GM03348 (cell line): Measurements from ENCODE around the gene GSTM2.

ENCODE experiments used
- DNase-seq: peaks from one replicate; pipeline ENCODE4 v3.0.0; 2012; ENCODE audit warnings: low spot score

Gene GSTM2

DNA sequence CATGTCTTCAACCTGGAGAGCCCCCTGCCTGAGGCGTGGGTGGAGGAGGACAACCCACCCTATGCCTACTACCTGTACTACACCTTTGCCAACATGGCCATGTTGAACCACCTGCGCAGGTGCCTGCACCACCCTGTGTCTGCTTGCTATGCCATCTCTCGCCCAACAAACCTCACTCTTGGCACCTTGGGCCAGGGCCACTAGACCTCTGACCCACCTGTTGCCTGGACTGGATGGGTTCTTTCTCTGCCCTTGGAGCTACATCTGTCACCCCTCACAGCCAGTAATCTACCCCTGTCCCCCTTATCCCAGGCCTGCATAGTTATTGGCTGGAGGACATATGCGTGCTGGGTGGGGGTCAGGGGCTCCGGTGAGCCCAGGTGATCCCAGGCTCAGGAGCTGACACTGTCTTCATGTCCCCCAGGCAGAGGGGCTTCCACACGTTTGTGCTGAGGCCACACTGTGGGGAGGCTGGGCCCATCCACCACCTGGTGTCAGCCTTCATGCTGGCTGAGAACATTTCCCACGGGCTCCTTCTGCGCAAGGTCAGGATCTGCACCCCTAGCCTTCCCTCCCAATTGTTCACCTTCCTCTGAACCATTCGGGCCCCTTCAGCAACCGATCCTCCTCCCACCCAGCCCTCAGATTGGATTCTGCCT is 38.4 kb upstream of the GSTM2 start:
- DNase-seq = no peak

DNA sequence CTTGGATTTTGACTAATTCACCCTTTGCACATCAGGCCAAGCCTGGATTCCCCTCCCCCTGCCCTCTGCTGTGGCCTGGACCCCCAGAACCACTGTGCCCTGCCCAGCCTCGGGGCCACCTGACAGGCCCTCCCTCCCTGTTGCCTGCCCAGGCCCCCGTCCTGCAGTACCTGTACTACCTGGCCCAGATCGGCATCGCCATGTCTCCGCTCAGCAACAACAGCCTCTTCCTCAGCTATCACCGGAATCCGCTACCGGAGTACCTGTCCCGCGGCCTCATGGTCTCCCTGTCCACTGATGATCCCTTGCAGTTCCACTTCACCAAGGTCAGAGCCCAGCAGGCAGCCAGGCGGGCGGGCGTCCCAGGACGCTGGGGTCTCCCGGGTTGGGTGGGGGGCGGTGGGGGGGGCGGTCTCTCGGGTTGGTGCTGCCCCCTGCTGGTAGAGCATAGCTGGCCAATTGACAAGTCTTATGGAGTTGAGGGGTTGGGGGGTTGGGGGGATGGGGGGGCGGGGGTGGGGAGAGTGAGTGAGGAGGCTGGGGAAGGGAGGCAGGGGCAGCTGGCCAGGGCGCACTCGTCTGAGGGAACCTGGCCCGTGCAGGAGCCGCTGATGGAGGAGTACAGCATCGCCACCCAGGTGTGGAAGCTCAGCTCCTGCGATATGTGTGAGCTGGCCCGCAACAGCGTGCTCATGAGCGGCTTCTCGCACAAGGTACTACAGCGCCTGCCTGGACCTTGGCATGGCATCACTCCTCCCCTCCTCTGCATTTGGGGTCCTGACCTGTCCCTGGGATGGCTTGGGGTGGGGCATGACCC is 37.6 kb upstream of the GSTM2 start:
- DNase-seq = peak; percentile 42

DNA sequence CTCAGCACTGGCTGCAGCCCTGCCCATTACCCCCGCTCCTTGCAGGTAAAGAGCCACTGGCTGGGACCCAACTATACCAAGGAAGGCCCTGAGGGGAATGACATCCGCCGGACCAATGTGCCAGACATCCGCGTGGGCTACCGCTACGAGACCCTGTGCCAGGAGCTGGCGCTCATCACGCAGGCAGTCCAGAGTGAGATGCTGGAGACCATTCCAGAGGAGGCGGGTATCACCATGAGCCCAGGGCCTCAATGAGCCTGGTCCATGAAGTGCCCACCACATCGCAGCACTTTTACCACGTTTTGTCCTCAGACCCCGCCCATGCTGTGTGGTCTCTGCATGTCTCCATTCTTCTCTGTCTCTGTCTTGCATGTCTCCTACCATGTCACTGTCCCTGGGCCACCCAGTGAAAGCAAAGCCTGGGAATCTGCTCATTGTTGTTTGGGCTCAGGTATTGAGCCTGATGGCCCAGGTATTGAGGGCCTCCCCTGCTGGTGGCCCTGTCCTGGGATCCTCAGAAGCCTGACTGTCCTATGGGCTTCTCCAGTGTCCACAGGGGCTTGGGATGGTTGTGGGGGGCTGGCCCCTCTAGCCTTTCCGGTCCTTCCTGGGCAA is 36.9 kb upstream of the GSTM2 start:
- no peak for DNase-seq

DNA sequence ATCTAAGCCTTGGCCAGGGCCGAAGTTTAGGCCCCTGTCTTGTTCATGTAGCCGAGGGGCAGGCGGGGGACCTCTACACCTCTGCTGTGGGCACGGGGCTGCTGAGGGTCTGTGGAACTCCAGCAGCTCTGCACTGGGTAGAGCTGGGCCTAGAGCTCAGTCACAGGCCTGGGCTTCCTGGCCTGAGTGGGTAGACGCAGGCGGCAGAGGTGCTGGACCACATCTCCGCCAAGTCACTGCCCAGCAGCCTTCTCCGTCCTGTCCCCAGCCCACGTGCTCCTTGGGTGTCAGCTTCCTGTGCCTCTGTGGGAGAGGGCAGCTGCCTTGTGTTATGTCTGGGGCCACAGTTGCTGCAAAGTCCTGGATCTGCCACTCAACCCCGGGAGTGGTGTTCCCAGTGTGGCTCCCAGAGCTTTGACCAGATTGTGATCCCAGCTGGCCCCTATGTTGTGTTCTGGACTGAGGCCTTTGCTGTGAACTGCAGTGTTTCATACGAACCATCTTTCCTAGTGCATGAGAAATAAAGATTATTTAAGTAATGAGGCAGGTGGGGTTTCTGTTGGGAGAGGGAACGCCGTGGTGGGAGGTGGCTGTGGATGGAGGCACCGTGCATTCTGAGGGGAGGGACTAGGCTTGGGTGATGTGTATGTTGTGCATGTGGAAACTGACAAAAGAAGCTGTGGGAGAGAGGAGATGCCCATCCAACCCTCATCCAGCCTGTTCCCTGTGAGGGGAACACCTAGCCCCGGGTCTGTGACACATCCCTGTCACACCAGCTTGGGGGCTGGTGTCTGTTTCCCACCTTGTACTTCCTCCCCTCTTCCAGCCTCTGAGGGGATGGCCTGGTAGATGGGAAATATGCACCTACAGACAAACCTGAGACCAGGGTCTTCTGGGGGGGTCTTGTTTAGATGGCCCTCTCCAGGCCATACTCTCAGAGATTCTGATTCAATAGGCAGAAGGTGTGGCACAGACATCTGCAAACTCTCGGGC is 36.0 kb upstream of the GSTM2 start:
- no peak for DNase-seq

DNA sequence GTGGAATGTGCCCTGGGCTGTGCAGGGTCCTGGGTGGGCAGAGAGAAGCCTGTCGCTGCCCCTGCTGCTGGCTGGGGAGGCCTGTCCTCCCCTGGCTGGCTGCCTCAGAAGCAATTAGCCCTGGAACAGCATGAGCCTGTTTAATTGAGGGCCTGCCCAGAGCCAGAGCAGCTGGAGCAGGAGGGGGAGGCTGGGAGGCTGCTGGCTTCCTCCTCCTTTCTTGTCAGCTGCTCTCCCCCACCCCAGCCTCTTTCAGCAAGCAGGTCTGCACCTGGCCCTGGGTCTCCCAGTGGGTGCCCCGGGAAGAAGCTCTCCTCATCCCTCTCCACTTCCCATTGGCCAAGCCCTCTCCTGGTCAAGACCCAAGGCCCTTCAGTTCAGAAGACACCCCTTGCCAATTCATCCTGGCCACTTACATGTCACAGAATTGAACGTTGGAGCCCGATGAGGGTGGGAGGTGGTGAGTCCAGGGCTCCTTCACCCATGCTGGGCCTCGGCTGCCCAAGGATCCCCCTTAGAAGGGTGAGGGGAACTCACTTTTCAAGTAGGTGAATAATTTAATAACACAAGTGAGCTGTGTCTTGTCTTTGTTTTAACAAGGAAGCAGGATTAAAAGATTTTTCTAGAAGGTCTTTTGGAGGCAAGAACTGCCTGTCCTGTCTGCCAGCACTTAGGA is 35.0 kb upstream of the GSTM2 start:
- no peak for DNase-seq

DNA sequence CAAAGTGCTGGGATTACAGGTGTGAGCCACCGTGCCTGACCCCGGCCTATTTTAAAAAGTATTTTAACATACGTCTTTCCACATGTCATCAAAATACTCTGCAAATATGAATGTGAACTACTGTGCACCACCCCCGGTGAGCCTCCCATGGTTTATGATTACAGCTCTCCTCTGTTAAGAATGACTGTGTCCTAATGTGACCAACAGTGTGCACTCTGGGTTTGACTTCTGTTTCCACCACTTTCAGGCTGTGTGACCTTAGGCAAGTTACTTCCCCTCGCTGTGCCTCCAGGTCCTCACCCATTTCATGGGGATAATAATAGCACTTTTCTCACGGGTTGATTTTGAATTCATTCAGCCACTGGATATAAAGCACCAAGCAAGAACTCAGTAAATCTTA is 33.6 kb upstream of the GSTM2 start:
- DNase-seq = no peak

DNA sequence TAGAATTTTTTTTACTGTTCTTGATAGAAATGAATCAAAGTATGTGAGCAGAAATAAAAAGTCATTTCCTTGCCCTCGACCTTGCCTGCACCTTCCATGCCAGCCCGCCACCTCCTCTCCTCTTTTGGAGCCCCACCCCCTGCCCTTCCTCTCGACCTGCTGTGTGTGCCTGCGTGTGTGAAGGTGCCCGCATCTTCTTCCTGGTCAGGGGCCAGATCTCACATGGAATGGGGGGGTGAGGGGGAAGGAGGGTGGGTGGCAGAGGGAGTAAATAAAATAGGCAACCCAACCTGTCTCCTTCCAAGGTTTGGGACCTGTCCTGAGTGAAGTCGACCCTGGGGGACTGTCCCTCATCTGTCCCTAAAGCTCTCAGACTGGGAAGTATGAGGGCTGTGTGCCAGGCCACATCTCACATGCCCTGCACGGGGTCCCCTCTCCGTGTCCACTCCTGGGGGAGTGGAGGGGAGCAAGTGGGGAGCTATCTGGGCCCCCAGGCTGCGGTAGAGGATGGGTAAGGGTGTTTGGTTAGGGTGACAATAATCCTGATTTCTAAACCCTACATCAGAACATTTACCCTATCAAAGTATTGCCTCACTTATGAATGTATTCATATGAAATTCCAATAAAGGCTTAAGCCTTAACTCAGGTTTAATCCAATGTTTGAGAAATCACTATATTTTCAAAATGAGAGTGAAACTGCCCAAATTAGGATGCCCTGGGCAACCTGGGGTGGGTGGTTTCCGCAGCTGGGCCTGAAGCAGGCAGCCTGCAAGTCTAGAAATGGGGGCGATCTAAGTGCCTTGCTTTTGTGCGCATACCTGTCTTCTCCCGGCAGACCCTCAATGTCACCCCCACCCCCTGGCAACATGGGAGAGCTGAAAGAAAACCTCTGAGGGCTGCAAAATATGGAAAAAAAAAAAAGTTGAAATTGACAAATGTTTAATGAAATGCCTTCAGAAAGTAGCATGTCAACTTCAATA is 32.8 kb upstream of the GSTM2 start:
- DNase-seq = no peak

DNA sequence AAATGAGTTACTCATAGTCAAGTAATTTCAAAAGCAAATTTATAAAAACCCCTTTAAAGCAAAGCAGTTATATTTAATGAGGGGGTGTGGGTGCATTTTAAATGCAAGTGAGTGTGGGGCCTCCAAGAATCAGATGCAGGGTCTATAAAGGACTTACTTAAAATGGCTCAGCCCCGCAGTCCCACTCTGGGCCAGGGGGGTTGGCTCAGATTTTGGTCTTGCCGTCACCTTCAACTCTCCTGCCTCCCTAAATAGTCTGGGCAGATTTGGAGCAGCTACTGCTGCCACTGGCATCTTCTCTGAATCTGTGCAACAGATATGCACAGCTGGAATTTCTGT is 32.0 kb upstream of the GSTM2 start:
- no peak for DNase-seq

DNA sequence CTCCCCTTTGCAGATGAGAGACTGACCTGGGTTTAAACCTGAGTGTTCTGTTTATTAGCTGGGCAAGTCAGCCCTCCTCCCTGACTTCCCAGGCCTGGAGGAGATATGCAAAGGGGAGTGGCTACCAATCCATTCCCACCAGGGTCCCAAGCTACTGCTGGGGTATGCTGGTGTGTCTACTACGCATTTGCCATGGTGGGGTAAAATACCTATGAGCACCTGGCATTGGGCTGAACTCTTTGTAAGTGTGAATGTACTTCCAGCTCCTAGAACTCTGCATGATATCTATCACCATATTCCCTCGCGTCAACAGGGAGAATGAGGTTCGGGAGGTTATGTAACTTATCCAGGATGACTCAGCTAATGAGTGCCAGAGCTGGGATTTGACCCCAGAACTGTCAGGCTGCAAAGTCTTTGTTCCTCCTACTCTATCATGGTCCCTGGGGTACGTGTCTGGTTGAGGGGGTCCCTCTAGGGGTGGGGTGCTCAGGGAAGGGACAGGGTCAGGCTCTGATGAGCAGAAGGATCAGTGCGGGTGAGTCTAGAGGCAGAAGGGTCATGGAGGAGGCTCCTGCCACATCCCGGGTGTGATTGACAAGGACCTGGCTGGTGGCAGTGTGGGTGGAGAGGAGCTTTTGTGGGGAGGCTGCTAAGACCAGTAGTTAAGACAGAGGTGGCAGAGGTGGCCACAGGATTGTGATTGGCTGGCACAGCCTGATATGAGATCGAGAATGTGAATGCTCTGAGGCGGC is 31.5 kb upstream of the GSTM2 start:
- peak; percentile 75 for DNase-seq

DNA sequence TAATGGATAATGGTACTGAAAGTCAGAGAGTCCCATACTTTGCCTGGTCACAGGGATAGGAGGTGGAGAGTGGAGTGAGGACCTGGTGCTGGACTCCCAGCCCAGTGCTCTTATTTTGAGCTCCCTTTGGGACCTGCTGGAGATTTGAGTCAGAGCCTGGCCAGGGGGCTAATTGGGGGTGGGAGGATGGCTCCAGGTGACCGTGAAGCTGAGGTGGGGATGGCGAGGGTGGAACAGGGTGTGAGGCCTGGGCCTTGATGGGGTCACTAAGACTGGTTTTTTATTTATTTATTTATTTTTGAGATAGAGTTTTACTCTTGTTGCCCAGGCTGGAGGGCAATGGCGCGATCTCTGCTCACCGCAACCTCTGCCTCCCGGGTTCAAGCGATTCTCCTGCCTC is 30.4 kb upstream of the GSTM2 start:
- DNase-seq = no peak

DNA sequence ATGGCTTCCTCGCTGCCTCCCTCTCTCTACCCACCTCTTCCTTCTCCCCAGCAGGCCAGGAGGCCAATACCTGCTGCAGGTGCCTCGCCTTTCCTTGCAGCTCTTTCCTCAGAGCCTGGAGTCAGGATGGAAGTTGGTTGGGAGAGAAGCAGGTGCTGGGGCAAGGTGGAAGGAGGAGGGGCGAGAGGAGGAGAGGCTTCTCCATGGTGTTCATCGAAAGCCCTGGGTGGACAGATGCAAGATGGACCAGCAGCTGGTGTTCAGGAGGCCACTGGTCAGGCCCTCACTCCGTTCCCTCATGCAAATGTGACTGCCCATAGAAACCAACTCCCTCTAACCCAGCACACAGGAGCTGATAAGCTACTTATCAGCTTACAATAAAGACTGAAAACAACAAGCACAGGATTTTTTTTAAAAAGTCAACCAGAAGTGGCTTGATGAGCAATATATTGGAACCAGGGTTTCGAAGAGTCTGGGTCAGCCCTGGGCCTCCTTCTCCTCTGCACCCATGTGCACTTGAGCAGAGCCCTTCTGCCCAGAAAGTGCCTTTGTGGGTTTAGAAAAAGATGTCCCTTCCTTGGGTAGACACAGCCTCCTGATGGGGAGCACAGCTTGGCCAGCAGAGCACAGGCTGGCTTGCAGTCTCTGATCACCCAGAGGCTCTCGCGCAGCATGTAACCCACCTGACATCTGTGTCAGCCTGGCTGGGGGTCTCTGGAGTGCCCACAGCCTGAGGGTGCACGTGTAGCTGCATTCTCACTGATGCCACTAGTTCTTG is 28.6 kb upstream of the GSTM2 start:
- no peak for DNase-seq

DNA sequence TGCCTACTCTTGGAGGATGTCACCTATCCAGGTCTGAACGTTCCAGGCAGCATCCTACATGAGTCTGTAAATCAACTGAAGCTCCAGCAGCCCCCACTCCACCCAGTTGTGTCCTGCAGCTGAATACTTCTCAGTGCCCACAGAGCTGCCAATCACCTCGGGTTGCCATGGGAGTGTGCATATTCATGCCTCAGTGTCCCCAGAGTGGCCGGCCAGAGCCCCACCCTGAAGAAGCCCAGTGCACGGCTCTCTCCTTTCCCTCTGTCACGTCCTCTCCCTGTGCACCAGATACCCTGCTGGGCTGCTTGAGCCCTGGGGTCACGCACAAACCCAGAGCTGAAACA is 28.0 kb upstream of the GSTM2 start:
- DNase-seq = no peak

DNA sequence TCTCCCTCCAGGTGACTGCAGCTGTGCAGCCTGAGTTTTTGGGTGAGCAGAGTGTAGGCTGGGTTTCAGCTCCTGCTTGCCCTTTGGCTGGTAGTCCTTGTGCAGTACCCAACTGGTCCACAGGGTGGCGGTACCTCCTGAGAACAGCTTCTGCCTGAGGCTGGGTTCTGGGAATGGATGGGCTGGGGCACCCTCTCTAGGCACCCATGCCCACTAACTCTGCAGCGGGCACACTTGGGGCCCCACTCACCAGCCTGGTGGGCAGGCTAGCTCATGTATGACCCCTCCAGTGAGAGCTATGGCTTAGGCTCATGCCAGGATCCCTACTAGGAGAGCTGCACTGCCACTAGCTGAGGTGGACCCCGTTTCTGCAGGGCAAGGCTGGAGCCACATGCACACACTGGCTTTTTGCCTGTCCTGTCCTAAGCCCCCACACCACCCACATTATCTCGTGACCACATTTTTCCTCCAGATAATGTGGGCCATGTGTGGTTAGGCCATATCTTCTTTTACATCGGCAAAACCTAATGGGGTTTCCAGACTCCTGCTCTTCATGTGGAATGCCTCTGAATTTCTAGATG is 27.5 kb upstream of the GSTM2 start:
- peak; percentile 81 for DNase-seq

DNA sequence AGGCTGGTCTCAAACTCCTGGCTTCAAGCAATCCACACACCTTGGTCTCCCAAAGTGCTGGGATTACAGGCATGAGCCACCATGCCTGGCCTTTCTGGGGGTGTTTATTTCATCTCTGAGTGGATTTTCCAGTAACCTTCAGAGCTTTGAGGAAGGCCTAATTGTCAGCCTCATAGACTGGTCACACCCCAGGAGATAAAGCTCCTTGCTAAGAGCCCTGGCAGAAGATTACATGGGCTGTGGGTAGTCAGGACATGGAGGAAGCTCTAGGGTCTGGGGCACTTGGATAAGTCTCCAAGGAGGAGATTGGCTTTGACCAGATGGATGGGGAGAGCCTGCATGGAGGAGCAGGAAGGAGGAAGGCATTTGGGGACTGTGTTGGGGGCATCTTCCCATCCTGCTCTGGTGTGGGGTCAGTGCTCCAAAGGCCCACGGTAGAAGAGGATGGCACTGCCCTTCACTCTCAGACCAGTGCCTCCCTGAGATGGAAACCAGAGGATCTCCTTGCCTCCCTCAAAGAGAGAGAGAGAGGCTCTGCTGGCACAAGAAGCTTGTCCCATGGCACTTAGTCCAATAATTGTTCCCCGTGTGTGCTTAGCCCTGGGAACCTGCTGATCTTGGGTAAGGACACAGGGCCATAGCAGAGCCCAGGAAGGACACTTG is 26.6 kb upstream of the GSTM2 start:
- peak; percentile 0 for DNase-seq

DNA sequence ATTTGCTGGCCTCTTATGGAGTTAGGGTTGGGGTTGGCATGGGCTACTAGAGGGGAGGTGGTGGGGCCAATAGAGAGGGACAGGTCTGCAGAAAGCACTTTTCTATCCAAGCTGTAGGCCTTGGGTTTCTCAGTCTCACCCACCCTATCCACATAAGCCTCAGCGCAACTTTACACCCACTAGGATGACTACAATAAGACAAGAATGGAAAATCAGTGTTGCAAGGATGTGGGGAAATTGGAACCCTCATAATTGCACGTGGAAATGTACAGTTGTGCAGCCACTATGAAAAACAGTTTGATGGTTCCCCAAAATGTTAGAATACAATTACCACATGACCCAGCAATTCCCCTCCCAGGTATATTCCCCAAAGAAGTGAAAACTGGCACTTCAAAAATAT is 26.0 kb upstream of the GSTM2 start:
- DNase-seq = no peak

DNA sequence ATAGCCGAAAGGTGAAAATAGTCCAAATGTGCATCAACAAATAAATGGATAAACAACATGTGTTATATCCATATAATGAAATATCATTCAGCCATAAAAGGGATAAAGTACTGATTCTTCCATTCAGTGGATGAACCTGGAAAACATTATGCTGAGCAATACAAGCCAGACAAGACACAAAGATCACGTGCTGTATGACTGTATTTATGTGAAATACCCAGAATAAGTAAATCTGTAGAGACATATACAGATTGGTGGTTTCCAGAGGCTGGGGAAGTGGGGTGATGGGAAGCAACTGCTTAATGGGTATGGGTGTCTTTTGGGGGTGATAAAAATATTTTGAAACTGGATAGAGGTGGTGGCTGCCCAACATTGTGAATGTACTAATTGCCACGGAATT is 25.2 kb upstream of the GSTM2 start:
- DNase-seq = peak; percentile 20

DNA sequence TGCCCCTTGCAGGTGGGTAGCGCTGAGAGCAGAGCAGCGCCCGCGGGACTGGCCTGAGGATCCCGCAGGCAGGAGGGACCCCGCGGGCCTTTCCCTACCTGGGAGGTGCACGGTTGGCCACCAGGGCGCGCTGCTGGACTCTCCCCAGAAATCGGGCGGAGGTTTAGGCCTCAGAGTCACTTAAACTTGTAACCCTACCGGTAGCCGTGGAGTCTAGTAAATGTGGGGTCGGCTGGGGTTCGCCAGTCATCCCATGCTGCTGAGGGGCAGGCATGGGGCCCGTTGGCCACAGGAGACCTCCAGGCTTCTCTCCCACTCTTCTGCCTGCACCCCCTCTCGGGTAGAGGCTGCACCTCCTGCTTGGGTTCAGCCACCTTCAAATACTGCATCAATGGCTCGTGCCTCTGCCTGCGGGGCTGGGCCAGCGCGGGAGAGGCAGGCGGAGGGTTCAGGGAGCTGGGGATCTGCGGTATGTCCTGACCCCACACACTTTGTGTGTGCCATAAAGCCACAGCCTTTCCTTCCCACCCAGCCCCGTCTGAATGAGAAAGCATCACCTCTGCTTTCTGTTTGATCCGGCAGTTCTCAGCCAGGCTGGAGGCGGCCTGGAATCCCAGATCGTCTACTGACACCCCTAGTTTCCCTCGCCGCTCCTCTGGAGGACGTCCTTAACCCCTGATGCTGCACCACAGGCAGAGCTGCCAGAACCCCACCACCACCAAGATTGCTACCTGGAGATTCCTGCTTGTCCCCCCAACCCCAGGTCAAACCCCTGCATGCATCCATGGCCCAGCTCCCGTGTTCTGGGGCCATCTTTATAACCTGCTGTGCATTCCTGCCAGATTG is 24.2 kb upstream of the GSTM2 start:
- peak; percentile 86 for DNase-seq
